Activated T-cell treated with anti-CD3 and anti-CD28 coated beads, Interleukin-2, amount 50 U/mL, for 1 hour (primary cell): ENCODE results near the gene DPT.

Experiments used
- DNase-seq: peaks from one replicate; pipeline ENCODE4 v3.0.0-alpha.2; 2020

DPT gene

GRCh38 chr1:168734946-168735345 is 5.9 kb upstream of the DPT start:
- DNase-seq: no peak

DNA sequence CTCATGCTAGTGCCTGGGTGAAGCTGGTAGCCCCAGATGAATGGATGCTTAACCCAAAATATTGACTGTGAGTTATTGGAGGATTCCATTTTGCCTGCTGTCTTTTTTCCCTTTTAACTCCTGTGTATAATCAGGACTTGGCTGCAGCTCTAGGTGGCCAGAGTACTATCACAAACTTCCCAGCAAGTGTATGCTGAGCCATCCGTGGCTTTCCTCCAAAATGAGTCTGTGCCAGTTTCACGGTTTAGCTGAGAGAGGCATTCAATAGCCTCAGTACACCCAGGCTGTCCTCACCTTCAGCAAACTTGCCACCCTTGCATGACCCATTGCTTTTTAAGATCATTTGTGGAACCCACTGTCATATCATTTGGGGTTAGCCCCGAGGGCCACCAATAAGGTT is 5.3 kb upstream of the DPT start:
- no peak for DNase-seq

GRCh38 chr1:168733241-168733640 is 4.2 kb upstream of the DPT start:
- no peak for DNase-seq

- DNase-seq: no peak
Observed at GRCh38 chr1:168732736-168733135, 3.7 kb upstream of the DPT start.

GRCh38 chr1:168731244-168731953 is 2.4 kb upstream of the DPT start:
- no peak for DNase-seq

DNA sequence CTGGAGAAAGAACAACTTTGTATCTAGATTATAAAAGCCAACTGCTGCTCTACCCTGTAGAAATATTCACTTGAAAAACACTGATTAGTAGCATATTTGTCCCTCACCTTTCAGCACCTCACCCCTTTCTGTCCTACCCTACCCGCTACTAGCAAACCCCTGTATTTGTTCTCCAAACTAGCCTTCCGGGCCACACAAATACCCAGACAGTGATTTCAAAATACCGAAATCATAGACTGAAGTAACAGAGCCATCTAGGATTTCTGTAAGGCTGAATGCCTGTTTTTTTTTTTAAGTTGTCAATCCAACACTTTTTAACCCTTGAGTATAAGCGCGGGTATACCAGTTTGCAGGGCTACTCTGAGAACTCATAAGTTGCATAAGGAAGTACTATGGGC is 398 bp upstream of the DPT start:
- DNase-seq: no peak

GRCh38 chr1:168726719-168727118 is 2.3 kb downstream of the DPT start:
- no peak for DNase-seq

GRCh38 chr1:168726281-168726680 is 2.7 kb downstream of the DPT start:
- no peak for DNase-seq

GRCh38 chr1:168725831-168726230 is 3.2 kb downstream of the DPT start:
- no peak for DNase-seq

GRCh38 chr1:168725060-168725459 is 3.9 kb downstream of the DPT start:
- no peak for DNase-seq

GRCh38 chr1:168723000-168723399 is 6.0 kb downstream of the DPT start:
- DNase-seq: no peak

DNA sequence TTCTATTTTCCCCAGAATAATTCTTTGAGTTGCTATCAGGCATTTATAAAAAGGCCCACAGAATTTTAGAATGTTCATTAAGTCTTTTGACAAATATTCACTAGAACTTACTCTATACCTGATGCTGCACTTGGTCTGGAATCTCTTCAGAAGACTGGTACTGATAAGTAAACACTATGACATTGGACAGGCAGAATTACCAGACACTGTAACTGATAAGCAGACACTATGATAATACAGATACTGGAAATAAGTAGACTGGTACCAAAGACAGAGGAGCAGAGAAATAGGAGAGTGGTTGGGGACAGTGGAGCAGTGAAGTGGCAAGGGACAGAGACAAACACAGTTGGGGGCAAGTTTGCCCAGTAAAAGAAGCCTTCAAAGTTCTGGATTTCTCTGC is 8.2 kb downstream of the DPT start:
- DNase-seq: no peak

GRCh38 chr1:168719306-168720111 is 9.5 kb downstream of the DPT start:
- DNase-seq: no peak

DNA sequence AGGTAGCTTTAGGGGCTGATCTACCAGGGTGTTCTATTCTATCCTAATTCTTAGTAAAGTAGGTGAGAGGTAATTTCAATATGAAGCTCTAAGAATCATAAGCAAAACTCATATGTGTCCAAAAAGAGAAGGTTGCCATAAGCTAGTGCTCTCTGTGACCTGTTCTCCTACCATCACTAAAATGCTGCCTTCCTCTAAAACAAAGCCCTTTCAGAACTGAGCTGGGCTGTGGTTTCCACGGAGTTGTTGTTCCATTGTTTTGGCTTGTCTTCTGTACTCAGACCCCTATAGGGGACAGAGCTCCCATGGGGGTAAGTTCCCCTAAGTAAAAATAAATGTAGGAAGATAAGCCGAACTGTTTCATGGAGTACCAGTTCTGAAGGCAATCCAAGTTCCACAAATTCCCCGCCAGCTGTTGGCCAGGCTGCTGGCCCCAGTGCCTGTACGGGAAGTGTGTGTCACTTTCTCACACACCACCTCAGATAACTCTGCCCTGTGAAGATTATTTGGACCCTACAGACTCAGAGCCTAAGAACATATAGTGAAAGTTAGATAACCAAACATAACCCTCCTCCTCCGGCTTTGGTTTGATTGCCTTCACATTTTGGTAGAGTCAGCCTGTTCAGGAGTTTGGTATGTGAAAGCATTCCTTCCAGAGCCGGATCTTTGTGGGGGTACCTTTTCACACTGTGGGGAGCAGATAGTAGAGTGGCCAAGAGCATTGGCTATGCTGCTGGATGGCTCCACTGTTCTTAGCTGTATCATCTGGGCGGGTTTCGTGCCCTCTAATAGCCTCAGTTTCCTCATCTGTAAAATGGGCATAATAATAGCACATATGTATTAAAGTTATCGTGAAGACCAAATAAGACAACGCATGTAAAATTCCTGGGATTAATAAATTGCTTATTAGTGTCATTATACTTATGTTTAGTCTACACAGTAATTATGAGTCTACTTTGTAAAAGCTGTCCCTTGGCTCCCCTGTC is 10.8 kb downstream of the DPT start:
- no peak for DNase-seq

GRCh38 chr1:168714012-168714411 is 15.0 kb downstream of the DPT start:
- no peak for DNase-seq

DNA sequence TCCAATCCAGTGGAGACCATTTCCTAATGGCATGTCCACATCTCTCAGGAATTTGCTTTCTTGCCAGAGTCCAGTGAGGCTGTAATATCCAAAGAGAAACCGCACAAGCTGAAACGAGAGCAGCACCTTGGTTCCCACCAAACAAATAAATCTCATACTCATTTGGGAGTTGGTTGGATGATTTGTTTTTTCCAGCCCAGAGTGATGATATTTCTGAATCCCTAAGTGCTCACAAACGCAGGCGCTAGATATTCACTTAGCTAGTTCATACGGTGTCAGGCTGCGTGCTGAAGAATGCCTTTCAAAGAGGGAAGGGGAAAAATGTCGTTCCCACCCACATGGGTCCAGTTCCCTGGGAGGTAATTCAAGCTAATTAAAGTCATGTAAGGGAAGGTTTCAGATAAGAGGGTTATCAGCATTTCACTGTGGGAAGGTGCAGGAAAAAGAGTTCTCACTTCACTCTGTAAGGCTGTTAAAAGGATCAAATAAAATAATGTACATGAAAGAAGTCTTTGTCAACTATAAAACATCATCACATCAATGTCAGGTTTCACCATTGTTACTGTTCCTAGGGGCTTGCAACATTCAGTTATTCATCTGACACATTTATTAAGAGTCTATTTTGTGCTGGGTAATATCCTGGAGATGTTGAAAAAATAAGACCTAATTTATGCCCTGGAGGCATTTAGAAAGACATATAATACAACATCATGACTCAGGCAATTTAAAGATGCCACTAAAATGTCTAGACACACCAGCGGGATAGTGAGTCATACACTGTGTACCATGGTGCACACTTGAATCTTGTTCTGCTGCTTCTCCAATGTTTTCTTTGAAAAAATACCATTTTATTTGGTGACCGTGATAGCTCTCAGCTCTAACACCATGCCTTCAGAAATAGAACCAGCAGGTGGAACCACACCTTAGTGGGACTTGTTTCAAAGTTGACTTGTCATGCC is 19.3 kb downstream of the DPT start:
- DNase-seq: no peak

- no peak for DNase-seq
Observed at GRCh38 chr1:168708698-168709404, 20.2 kb downstream of the DPT start.

GRCh38 chr1:168706391-168706992 is 22.5 kb downstream of the DPT start:
- DNase-seq: no peak

GRCh38 chr1:168700575-168701268 is 28.3 kb downstream of the DPT start:
- DNase-seq: no peak

GRCh38 chr1:168698453-168698852 is 30.6 kb downstream of the DPT start:
- DNase-seq: no peak
